HPDE6-E6E7 (cell line): ENCODE data around the gene DNAJB2.
"Not testable (repeated sequence)": the region's sequence is repeated elsewhere in the genome, so short reads cannot be mapped to it uniquely, and the experiment has no call there.

Source experiments
- DNase-seq: peaks from one replicate; pipeline ENCODE4 v3.0.0; 2011; ENCODE audit warnings: missing footprints; ENCODE audit errors: extremely low spot score

Gene DNAJB2

GRCh38 chr2:219258942-219259341 lies 20.2 kb upstream of the DNAJB2 start:
- not testable (repeated sequence) for DNase-seq

- no peak for DNase-seq
Measured at GRCh38 chr2:219261024-219261855, 17.9 kb upstream of the DNAJB2 start.

DNA sequence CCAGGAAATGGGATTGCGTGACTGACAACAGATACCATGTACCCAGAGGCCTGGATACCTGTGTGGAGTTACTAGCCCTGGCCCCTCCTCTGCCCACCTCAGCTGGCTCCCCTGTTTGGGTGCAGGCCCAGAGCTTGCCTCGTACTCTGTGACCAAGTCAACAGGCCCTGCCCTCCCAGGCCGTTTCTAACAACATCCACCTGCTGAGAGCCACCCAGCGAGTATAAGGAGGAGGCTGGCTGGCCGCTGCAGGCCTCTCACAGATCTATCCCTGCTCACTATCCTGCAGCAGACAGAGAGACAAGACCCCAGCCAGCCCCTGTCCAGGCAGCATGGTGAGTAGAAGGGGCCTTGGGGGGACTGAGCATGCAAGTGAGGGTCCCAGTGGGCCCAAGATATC lies 12.9 kb upstream of the DNAJB2 start:
- no peak for DNase-seq

DNA sequence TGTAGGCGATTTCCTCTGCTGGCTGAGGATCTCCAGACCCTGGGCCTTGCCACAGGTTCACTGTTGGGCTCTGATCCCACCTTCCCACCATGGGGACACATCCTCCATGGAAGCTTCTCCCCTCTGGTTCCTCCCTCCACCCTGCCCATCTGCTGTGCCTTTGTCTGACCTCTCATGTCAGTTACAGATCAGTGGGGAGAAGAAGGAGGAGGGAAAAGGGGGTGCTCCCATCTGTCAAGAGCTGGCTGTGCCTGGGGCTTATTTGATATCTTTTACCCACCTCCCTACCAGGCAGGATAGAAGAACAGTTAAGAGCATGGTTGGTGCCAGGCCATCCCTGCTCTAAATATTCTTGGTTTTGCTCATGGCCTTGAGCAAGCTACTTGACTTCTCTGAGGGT lies 12.3 kb upstream of the DNAJB2 start:
- DNase-seq = no peak

DNA sequence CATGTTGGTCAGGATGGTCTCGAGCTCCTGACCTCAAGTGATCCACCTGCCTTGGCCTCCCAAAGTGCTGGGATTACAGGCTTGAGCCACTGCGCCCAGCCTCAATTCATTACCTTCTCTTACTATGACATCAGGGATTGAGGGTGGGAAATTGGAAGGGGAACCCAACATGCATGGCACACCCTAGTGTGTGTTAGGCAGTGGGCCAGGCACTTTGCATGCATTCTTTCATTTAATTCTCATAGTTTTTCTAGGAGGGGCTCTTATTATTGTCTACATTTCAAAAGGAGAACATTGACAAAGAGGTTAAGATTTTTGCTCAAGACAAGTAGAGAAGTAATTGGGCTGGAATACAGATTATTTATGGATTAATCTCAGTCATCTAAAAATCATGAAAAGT lies 10.9 kb upstream of the DNAJB2 start:
- DNase-seq = no peak

GRCh38 chr2:219269362-219270054 lies 9.7 kb upstream of the DNAJB2 start:
- no peak for DNase-seq

DNA sequence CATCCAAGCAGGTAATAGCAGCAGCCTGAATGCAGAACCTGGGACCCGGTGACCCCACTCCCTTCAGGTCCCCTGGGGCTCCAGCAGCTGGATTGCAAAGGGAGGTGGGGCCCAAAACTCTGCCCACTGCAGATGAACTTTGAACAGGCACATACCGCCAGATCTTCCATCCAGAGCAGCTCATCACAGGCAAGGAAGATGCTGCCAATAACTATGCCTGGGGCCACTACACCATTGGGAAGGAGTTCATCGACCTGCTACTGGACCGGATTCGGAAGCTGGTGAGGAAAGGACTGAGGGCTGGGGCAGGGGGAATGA lies 9.2 kb upstream of the DNAJB2 start:
- DNase-seq = no peak

- DNase-seq = no peak
Measured at GRCh38 chr2:219271021-219271420, 8.1 kb upstream of the DNAJB2 start.

DNA sequence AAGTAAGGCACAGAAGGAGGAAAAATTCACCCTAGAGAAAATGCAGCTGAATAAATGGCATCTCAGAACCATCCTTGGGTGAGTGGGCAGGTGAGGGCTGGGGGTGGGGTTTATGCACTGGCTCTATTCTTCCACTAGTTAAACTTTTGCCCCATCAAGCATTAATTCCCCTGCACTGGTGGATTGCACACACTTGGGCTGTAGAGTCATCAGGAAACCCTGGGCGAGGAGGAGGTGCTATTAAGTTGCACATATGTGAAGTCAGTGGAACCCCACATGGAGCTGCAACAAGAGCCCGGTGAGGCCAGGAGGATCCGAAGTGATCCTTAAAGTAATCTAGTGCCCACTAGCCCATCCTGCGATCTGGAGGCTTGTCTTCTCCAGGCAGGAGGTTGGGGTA lies 6.8 kb upstream of the DNAJB2 start:
- no peak for DNase-seq

DNA sequence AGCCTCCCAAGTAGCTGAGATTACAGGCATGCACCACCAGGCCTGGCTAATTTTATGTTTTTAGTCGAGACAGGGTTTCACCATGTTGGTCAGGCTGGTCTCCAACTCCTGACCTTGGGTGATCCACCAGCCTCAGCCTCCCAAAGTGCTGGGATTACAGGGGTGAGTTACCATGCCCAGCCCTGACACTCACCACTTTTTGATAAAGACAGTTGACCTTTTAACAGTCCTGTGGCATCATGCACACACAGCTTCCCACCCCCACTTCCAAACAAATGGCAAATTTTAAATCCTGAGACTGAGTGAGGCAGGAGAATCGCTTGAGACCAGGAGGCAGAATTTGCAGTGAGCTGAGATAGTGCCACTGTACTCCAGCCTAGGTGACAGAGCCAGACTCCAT lies 6.2 kb upstream of the DNAJB2 start:
- DNase-seq = no peak

- peak; percentile 93 for DNase-seq
Measured at GRCh38 chr2:219273937-219274336, 5.2 kb upstream of the DNAJB2 start.

GRCh38 chr2:219274361-219274921 lies 4.7 kb upstream of the DNAJB2 start:
- DNase-seq = peak; percentile 72

GRCh38 chr2:219277703-219278654 lies 1.2 kb upstream of the DNAJB2 start:
- peak; percentile 58 for DNase-seq

GRCh38 chr2:219278655-219279150 lies 463 bp upstream of the DNAJB2 start:
- DNase-seq = no peak

DNA sequence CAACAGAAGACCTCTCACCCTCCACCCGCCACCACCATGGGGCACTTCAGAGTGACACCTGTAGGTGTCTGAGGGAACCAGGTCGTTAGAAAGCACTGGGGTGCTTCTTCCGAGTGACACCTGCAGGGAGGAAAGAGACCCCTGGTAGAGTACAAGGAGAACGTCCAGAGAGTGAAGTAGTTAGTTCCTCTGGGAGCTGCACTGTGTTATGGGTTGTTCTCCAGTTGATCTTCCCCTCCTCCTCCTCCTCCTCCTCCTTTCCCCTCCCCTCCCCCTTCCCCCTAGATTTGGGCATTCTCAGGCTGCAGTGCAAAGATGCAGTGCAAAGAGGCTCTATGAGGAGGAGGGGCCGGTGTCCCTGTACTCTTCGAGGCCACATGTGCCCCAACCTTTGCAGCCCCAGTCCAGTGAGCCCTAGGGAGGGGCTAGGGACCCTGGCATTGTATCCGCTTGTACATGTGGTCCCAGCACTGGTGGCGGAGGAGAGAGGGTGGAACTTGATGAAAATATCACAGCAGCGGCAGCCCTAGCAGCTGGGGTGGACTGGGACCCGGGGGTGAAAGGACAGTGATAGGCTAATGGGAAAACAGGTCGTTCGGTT lies 850 bp downstream of the DNAJB2 start:
- no peak for DNase-seq

DNA sequence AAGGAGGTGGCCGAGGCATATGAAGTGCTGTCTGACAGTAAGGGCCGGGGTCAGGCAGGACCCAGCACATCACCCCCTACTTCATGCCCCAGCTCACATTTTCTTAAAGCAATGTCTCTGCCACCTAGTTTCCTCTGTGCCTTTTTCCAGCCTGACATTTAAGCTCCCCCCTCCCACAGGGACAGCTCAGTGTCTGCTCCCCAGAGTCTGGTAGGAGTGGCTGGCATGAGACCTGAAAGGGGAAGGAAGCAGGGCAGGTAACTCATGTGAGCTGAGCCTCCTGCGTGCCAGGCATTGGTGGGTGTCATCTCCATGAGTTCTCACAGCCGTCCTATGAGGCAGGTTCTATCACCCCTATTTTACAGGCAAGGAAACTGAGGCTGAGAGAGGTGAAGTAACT lies 1.5 kb downstream of the DNAJB2 start:
- no peak for DNase-seq

DNA sequence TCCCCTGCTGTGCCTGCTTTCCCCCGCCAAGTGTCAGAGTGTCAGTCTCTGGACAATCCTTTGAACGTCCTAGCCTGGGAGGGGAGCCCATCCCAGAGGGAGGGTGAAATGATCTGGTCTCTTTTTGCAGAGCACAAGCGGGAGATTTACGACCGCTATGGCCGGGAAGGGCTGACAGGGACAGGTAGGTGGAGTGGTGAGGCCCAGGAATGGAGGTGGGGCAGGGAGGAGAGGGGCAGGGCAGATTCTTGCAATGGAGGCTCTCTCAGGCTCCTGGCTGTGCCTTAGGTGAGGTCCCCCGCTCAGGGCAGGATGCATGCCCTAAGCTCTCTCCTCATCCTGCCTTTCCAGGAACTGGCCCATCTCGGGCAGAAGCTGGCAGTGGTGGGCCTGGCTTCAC lies 2.4 kb downstream of the DNAJB2 start:
- no peak for DNase-seq

GRCh38 chr2:219282375-219282774 lies 3.2 kb downstream of the DNAJB2 start:
- no peak for DNase-seq

GRCh38 chr2:219282943-219283581 lies 3.9 kb downstream of the DNAJB2 start:
- DNase-seq = no peak

DNA sequence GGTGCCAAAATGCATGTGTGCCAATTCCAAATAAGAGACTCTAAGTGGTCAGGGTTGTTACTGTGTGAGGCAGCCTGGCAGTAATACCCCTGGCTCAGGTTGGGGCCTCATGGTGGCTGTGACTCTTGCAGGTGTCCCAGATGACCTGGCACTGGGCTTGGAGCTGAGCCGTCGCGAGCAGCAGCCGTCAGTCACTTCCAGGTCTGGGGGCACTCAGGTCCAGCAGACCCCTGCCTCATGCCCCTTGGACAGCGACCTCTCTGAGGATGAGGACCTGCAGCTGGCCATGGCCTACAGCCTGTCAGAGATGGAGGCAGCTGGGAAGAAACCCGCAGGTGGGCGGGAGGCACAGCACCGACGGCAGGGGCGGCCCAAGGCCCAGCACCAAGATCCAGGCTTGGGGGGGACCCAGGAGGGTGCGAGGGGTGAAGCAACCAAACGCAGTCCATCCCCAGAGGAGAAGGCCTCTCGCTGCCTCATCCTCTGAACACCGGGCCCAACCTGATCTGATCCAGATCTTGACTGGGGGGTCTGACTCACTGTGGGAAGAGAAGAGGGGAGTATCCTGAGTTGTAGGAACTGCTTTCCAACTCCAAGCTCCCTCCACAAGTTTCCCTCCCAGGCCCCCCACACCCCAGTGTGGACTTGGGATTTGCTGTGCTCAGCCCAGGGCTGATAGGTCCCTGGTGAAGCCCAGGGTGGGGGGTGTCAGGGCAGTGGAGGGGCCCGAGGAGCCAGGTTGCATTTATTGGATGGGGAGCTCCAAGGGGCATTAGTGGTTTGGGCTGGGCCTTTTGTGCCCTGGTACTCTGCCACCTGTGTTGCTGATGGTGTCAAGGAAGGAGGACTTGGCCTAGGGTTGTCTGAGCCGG lies 5.6 kb downstream of the DNAJB2 start:
- DNase-seq = no peak
